Fibroblast of villous mesenchyme (primary cell): ENCODE measurements around the gene RAB7A. TPM values are rescaled to one million over a fixed set of nuclear protein-coding genes. Genes with fewer than 3 reads are reported as not detected.
A peak's percentile ranks its signal among the peaks of the same experiment; 100 is the strongest.

Experiments
- DNase-seq: peaks from one replicate; pipeline ENCODE4 v3.0.0-alpha.2; 2010; ENCODE audit warnings: low read depth
- H3K4me3 ChIP-seq: 2 replicates; pipeline ENCODE4 v1.5.1; 2011; ENCODE audit warnings: low read depth, mild to moderate bottlenecking, low read length
- total RNA-seq: library from RNA; depleted of rRNA; stranded (reverse); fragments of >200 nt; gene quantifications from 2 replicates; pipeline ENCODE4 v1.2.3, GENCODE V29; 2012
- TF ChIP-seq, protein P1 (sequence below): IDR thresholded peaks from 2 replicates; pipeline ENCODE4 v1.5.1; 2012; ENCODE audit warnings: low read depth, mild to moderate bottlenecking, low read length; ENCODE audit not compliant: insufficient read depth

The RAB7A gene
- total RNA-seq, 1 donor: 85.5 TPM

GRCh38 chr3:128686465-128686864 lies 39.5 kb upstream of the RAB7A start:
- no peak overlapping the region for H3K4me3 ChIP-seq
- TF ChIP-seq, protein P1, sequence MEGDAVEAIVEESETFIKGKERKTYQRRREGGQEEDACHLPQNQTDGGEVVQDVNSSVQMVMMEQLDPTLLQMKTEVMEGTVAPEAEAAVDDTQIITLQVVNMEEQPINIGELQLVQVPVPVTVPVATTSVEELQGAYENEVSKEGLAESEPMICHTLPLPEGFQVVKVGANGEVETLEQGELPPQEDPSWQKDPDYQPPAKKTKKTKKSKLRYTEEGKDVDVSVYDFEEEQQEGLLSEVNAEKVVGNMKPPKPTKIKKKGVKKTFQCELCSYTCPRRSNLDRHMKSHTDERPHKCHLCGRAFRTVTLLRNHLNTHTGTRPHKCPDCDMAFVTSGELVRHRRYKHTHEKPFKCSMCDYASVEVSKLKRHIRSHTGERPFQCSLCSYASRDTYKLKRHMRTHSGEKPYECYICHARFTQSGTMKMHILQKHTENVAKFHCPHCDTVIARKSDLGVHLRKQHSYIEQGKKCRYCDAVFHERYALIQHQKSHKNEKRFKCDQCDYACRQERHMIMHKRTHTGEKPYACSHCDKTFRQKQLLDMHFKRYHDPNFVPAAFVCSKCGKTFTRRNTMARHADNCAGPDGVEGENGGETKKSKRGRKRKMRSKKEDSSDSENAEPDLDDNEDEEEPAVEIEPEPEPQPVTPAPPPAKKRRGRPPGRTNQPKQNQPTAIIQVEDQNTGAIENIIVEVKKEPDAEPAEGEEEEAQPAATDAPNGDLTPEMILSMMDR: no peak
- DNase-seq: no peak

GRCh38 chr3:128689060-128689459 lies 36.9 kb upstream of the RAB7A start:
- no peak for DNase-seq
- TF ChIP-seq, protein P1: no peak
- no peak overlapping the region for H3K4me3 ChIP-seq

DNA sequence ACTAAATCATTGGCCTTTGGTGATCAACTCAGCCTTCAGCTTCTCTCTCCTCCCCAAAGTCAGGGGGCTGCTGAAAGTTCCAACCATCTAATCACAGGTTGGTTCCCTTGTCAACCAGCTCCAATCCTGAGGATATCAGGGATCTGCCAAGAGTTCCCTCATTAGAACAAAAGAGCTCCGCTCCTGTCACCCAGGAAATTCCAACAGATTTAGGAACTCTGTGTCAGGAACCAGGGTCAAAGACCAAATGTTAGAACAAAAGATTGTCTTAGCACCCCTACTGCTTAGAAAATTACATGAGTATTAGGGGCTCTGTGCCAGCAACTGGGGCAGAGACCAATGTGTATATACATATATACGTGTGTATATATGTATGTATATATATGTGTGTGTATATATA lies 32.3 kb upstream of the RAB7A start:
- no peak overlapping the region for H3K4me3 ChIP-seq
- no peak for DNase-seq
- TF ChIP-seq, protein P1: no peak

DNA sequence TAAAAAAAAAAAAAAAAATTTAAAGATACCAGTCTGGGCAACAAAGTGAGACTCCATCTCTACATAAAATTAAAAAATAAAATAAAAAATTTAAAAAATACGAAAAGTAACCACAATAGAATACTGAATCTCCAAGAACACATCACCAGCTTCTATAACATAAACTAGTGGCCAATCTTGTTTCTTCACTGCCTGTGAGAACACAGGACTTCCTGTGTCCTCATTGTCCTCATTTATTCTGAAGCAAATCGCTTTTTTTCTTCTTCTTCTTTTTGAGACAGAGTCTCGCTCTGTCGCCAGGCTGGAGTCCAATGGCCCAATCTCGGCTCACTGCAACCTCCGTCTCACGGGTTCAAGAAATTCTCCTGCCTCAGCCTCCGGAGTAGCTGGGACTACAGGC lies 28.6 kb upstream of the RAB7A start:
- H3K4me3 ChIP-seq: no peak overlapping the region
- DNase-seq: no peak

GRCh38 chr3:128698211-128699047 lies 27.6 kb upstream of the RAB7A start:
- H3K4me3 ChIP-seq: peak overlapping the region; percentile 51
- TF ChIP-seq, protein P1: no peak
- DNase-seq: peak; percentile 25

More for the DNA sequence above, 28.6 kb upstream of the RAB7A start:
- TF ChIP-seq, protein P1: no peak

DNA sequence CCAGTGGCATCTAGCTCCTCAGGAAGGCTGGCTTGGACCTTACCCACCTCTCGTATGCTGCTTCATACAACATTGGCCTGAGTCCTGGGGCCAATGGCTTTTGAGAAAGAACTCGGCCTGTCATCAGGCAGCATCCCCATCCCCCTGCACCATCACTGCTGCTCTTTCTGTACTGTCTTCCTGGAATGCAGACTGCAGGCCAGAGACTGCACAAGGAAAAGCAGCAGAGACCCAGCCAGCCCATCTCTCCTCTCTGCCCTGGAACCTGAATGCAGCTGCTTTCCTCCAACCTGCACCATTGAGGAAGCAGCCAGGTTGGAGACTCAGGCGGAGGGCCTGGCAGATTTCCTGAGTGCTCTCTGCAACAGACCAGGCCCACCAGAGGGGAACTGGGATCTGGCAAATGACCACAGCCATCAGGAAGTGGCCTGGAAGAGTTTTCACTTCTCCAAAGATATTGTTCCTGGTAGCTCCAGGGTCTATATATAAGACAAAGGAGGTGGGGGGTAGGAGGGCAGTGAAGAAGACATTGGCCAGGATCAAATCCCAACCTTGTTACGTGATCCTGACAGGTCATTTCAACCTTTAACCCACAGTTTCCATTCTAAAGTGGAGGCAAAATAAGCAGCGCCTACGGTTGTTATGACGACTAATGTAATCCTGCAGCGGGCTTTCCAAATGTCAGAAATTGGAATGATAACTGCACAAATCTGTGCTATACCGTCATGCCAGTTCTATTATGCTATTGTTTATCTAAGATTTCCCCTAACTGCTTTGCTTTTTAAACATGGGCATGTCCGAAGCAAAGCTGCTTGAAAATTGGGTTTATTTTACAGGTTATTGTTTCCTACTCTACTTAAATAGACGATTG lies 24.4 kb upstream of the RAB7A start:
- DNase-seq: no peak
- TF ChIP-seq, protein P1: no peak
- no peak overlapping the region for H3K4me3 ChIP-seq
